ENCODE results near the gene SNX11. TPM values are rescaled to one million over a fixed set of nuclear protein-coding genes. Genes with fewer than 3 reads are reported as not detected.

The SNX11 gene
- total and polyA plus RNA-seq, 2 donors (not counting 1 experiment from before 2014, with no cell fraction given) = 12.6 to 17.7 TPM

DNA sequence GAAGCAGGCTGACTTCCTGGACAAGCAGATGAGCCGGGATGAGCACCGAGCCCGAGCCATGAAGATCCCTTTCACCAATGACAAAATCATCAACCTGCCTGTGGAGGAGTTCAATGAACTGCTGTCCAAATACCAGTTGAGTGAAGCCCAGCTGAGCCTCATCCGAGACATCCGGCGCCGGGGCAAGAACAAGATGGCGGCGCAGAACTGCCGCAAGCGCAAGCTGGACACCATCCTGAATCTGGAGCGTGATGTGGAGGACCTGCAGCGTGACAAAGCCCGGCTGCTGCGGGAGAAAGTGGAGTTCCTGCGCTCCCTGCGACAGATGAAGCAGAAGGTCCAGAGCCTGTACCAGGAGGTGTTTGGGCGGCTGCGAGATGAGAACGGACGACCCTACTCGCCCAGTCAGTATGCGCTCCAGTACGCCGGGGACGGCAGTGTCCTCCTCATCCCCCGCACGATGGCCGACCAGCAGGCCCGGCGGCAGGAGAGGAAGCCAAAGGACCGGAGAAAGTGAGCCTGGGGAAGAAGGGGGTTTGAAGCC, 48.4 kb upstream of the SNX11 start:
- Histone ChIP-seq H3K27me3 (ENCODE audit: control insufficient read depth, insufficient read depth, low read length) (no peaks in the 10 kb centered on the region), H3K27ac (ENCODE audit: insufficient read depth, low read length) (no peak overlapping the region), H3K4me3 (replicated peaks in 1 of 4; ENCODE audit: control extremely low read depth in 1 of 4, insufficient read depth in 1 of 4, low read depth in 3 of 4, low read length in 4 of 4) (no peak overlapping the region), H3K9me3 (ENCODE audit: control insufficient read depth, insufficient read depth, low read depth, low read length) (no peaks in the 10 kb centered on the region), H3K36me3 (ENCODE audit: control insufficient read depth, insufficient read depth, low read length) (peaks cover 33% of the 10 kb centered on the region), H4K20me1 (ENCODE audit: control insufficient read depth, extremely low read depth, insufficient read depth, low read length) (no peaks in the 10 kb centered on the region), H2AFZ (ENCODE audit: low read length) (no peak overlapping the region), H3K79me2 (ENCODE audit: control insufficient read depth, insufficient read depth, low read length) (peaks cover 13% of the 10 kb centered on the region), H3K9ac (ENCODE audit: insufficient read depth, low read length) (no peak overlapping the region), H3K4me2 (ENCODE audit: extremely low read depth, insufficient read depth, low read length) (no peak overlapping the region), H3K4me1 (ENCODE audit: control insufficient read depth, extremely low read depth, insufficient read depth, low read length) (peaks cover 3% of the 10 kb centered on the region)
- no peak for DNase-seq (ENCODE audit: low read depth in 2 of 2)
- TF ChIP-seq EZH2 (IDR thresholded peaks at IDR 0.05; ENCODE audit: low read length, missing control alignments) (no peak), CTCF (conservative IDR thresholded peaks at IDR 0.05 in 1 of 2, IDR thresholded peaks at IDR 0.05 in 1 of 2; ENCODE audit: low read depth in 1 of 2, low read length in 2 of 2) (no peak)

GRCh38 chr17:48060249-48060648, 47.3 kb upstream of the SNX11 start:
- Histone ChIP-seq H2AFZ (ENCODE audit: low read length) (no peak overlapping the region), H3K27ac (ENCODE audit: insufficient read depth, low read length) (no peak overlapping the region), H3K79me2 (ENCODE audit: control insufficient read depth, insufficient read depth, low read length) (peaks cover 8% of the 10 kb centered on the region), H4K20me1 (ENCODE audit: control insufficient read depth, extremely low read depth, insufficient read depth, low read length) (no peaks in the 10 kb centered on the region), H3K4me3 (replicated peaks in 1 of 4; ENCODE audit: control extremely low read depth in 1 of 4, insufficient read depth in 1 of 4, low read depth in 3 of 4, low read length in 4 of 4) (no peak overlapping the region), H3K9me3 (ENCODE audit: control insufficient read depth, insufficient read depth, low read depth, low read length) (no peaks in the 10 kb centered on the region), H3K27me3 (ENCODE audit: control insufficient read depth, insufficient read depth, low read length) (no peaks in the 10 kb centered on the region), H3K9ac (ENCODE audit: insufficient read depth, low read length) (no peak overlapping the region), H3K36me3 (ENCODE audit: control insufficient read depth, insufficient read depth, low read length) (peaks cover 33% of the 10 kb centered on the region), H3K4me2 (ENCODE audit: extremely low read depth, insufficient read depth, low read length) (no peak overlapping the region), H3K4me1 (ENCODE audit: control insufficient read depth, extremely low read depth, insufficient read depth, low read length) (peaks cover 1% of the 10 kb centered on the region)
- TF ChIP-seq CTCF (conservative IDR thresholded peaks at IDR 0.05 in 1 of 2, IDR thresholded peaks at IDR 0.05 in 1 of 2; ENCODE audit: low read depth in 1 of 2, low read length in 2 of 2) = no peak
- no peak for TF ChIP-seq EZH2 (IDR thresholded peaks at IDR 0.05; ENCODE audit: low read length, missing control alignments)
- no peak for DNase-seq (ENCODE audit: low read depth in 2 of 2)

DNA sequence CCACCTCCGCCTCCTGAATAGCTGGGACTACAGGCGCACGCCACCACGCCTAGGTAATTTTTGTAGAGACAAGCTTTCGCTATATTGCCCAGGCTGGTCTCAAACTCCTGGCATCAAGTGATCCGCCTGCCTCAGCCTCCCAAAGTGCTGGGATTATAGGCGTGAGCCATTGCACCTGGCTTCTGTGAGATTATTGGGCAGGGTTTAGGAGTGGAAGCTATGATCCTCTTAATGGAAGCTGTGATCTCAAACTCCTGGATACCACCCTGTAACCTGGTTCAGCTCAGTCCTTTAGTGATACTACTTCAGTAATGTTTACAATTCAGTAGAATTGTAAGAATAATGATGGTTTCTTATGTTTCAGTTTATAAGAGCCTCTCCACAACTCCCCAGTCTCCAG, 45.3 kb upstream of the SNX11 start:
- no peak for DNase-seq (ENCODE audit: low read depth in 2 of 2)
- Histone ChIP-seq H3K36me3 (ENCODE audit: control insufficient read depth, insufficient read depth, low read length) (peaks cover 30% of the 10 kb centered on the region), H3K9me3 (ENCODE audit: control insufficient read depth, insufficient read depth, low read depth, low read length) (no peaks in the 10 kb centered on the region), H3K4me1 (ENCODE audit: control insufficient read depth, extremely low read depth, insufficient read depth, low read length) (no peaks in the 10 kb centered on the region), H2AFZ (ENCODE audit: low read length) (no peak overlapping the region), H3K4me3 (replicated peaks in 1 of 4; ENCODE audit: control extremely low read depth in 1 of 4, insufficient read depth in 1 of 4, low read depth in 3 of 4, low read length in 4 of 4) (no peak overlapping the region), H3K9ac (ENCODE audit: insufficient read depth, low read length) (no peak overlapping the region), H3K27ac (ENCODE audit: insufficient read depth, low read length) (no peak overlapping the region), H4K20me1 (ENCODE audit: control insufficient read depth, extremely low read depth, insufficient read depth, low read length) (no peaks in the 10 kb centered on the region), H3K4me2 (ENCODE audit: extremely low read depth, insufficient read depth, low read length) (no peak overlapping the region), H3K79me2 (ENCODE audit: control insufficient read depth, insufficient read depth, low read length) (peaks cover 3% of the 10 kb centered on the region), H3K27me3 (ENCODE audit: control insufficient read depth, insufficient read depth, low read length) (no peaks in the 10 kb centered on the region)
- TF ChIP-seq EZH2 (IDR thresholded peaks at IDR 0.05; ENCODE audit: low read length, missing control alignments) = no peak
- TF ChIP-seq CTCF (conservative IDR thresholded peaks at IDR 0.05 in 1 of 2, IDR thresholded peaks at IDR 0.05 in 1 of 2; ENCODE audit: low read depth in 1 of 2, low read length in 2 of 2) = no peak
